LoVo (cell line): ENCODE results near the gene TPST2.
A peak's percentile ranks its signal among the peaks of the same experiment; 100 is the strongest.

ENCODE experiments used
- DNase-seq: peaks from one replicate; pipeline ENCODE4 v3.0.0-alpha.2; 2016; ENCODE audit warnings: low spot score

The TPST2 gene

GRCh38 chr22:26489447-26490036 lies 100.4 kb downstream of the TPST2 start:
- no peak for DNase-seq

- no peak for DNase-seq
These were observed 101.9 kb downstream of the TPST2 start for GRCh38 chr22:26487996-26488395.

- DNase-seq = no peak
These were observed 103.5 kb downstream of the TPST2 start for GRCh38 chr22:26486394-26486793.

GRCh38 chr22:26485806-26486390 lies 104.0 kb downstream of the TPST2 start:
- DNase-seq = no peak

GRCh38 chr22:26485013-26485412 lies 104.9 kb downstream of the TPST2 start:
- no peak for DNase-seq

GRCh38 chr22:26484360-26484706 lies 105.6 kb downstream of the TPST2 start:
- DNase-seq = no peak

- DNase-seq = peak; percentile 92
These were observed 106.2 kb downstream of the TPST2 start, which contains the start of the genes HPS4 and SRRD for GRCh38 chr22:26483439-26484359. TSS of gene HPS4 (minus strand) at chr22:26483783. CDS start at chr22:26481762, 2,021 bp downstream. TSS of gene SRRD (plus strand) at chr22:26483877. CDS start at chr22:26483891, 14 bp downstream.

- no peak for DNase-seq
These were observed 106.9 kb downstream of the TPST2 start for GRCh38 chr22:26483043-26483438.

GRCh38 chr22:26482161-26482560 lies 107.8 kb downstream of the TPST2 start:
- DNase-seq = no peak

GRCh38 chr22:26481694-26482093 lies 108.2 kb downstream of the TPST2 start:
- no peak for DNase-seq

GRCh38 chr22:26481112-26481693 lies 108.7 kb downstream of the TPST2 start:
- DNase-seq = no peak

GRCh38 chr22:26480611-26480932 lies 109.4 kb downstream of the TPST2 start:
- no peak for DNase-seq

GRCh38 chr22:26479792-26480610 lies 109.9 kb downstream of the TPST2 start:
- DNase-seq = no peak

- DNase-seq = no peak
These were observed 110.7 kb downstream of the TPST2 start for GRCh38 chr22:26479043-26479791.

GRCh38 chr22:26477341-26477731 lies 112.6 kb downstream of the TPST2 start:
- no peak for DNase-seq

- no peak for DNase-seq
These were observed 113.1 kb downstream of the TPST2 start for GRCh38 chr22:26476705-26477340.

GRCh38 chr22:26474682-26475081 lies 115.2 kb downstream of the TPST2 start:
- no peak for DNase-seq
